K562 (cell line): ENCODE data around the gene ZSCAN12. TPM values are rescaled to one million over a fixed set of nuclear protein-coding genes. Genes with fewer than 3 reads are reported as not detected.

ENCODE experiments used
- CBFA2T3 ChIP-seq: fragments of 450-650 bp; IDR thresholded peaks from 2 replicates; pipeline ENCODE4 v1.6.1; 2017
- EGR1 ChIP-seq: fragments of 450-650 bp; conservative IDR thresholded peaks from 2 replicates; pipeline ENCODE4 v1.6.1; 2017; ENCODE audit warnings: mild to moderate bottlenecking
- ESRRA ChIP-seq: fragments of 450-650 bp; IDR thresholded peaks from 2 replicates; pipeline ENCODE4 v1.6.1; 2014; ENCODE audit warnings: low read depth, mild to moderate bottlenecking, moderate library complexity, borderline replicate concordance
- ETV1 ChIP-seq: fragments of 450-650 bp; conservative IDR thresholded peaks from 2 replicates; pipeline ENCODE4 v1.6.1; 2016; ENCODE audit warnings: missing genetic modification characterization, control low read depth, low read depth, missing compliant biosample characterization
- FOXA1 ChIP-seq: fragments of 450-650 bp; IDR thresholded peaks from 2 replicates; pipeline ENCODE4 v1.6.1; 2016; ENCODE audit warnings: mild to moderate bottlenecking, borderline replicate concordance
- JUND ChIP-seq, 2 experiments: IDR thresholded peaks; 2 replicates in 1 of 2; 3 replicates in 1 of 2; pipeline ENCODE4 v1.6.1; 2011; ENCODE audit warnings: borderline replicate concordance in 2 of 2, low read depth in 2 of 2, low read length in 2 of 2, improper control_type of control experiment in 1 of 2, missing biosample characterization in 1 of 2, missing genetic modification characterization in 1 of 2, missing genetic modification reagents in 1 of 2
- KDM1A ChIP-seq, 2 experiments: fragments of 450-650 bp; IDR thresholded peaks; 2 replicates each; pipeline ENCODE4 v1.6.1; 2016; ENCODE audit warnings: mild to moderate bottlenecking in 2 of 2
- LEF1 ChIP-seq: fragments of 450-650 bp; IDR thresholded peaks from 2 replicates; pipeline ENCODE4 v1.6.1; 2016; ENCODE audit warnings: mild to moderate bottlenecking
- MCM7 ChIP-seq, 2 experiments: fragments of 450-650 bp; IDR thresholded peaks; 2 replicates each; pipeline ENCODE4 v1.6.1; 2016 to 2018
- PHF8 ChIP-seq: fragments of 200-600 bp; sonication (generic); IDR thresholded peaks from 2 replicates; pipeline ENCODE4 v1.6.1; 2012; ENCODE audit warnings: mixed run types, mild to moderate bottlenecking, inconsistent platforms, low read length, moderate library complexity, borderline replicate concordance
- RCOR1 ChIP-seq, 2 experiments: IDR thresholded peaks; 2 replicates each; pipeline ENCODE4 v1.6.1; 2012; ENCODE audit warnings: low read depth in 2 of 2, low read length in 2 of 2, borderline replicate concordance in 1 of 2, improper control_type of control experiment in 1 of 2
- TEAD1 ChIP-seq, 2 experiments: fragments of 450-650 bp in 1 of 2; sonication (generic) in 1 of 2; formaldehyde crosslinking; IDR thresholded peaks; 2 replicates each; pipeline versions ENCODE4 v1.4.0 to v1.8.0; 2020 to 2022; ENCODE audit warnings: mild to moderate bottlenecking in 2 of 2, missing genetic modification reagents in 1 of 2
- TGIF2 ChIP-seq: sonication (generic); formaldehyde crosslinking; IDR thresholded peaks from 2 replicates; pipeline ENCODE4 v1.8.1; 2022; ENCODE audit warnings: mild to moderate bottlenecking, missing genetic modification reagents, moderate library complexity
- ZNF282 ChIP-seq: sonication (generic); formaldehyde crosslinking; IDR thresholded peaks from 2 replicates; pipeline ENCODE4 v1.8.1; 2023; ENCODE audit warnings: missing genetic modification reagents
- polyA plus RNA-seq, 8 experiments: library from polyadenylated mRNA; depleted of rRNA in 4 of 8; stranded (reverse) in 5 of 8; unstranded in 3 of 8; fragments of >200 nt; fragmentation: Nextera tagmentation in 2 of 8; fragmentation: Illumina TruSeq in 1 of 8; extraction: Ambion mirVana in 2 of 8; extraction: Trizol in 1 of 8; gene quantifications; 2 replicates each; pipeline versions ENCODE4 v1.2.1 to v1.2.3, GENCODE V29; 2011 to 2014; ENCODE audit warnings: inconsistent platforms in 1 of 8, missing spikeins in 1 of 8
- total RNA-seq, 7 experiments: library from RNA; depleted of rRNA in 6 of 7; stranded (reverse); fragments of >200 nt in 6 of 7; fragmentation: Illumina TruSeq in 2 of 7; extraction: Trizol in 2 of 7; gene quantifications; 2 replicates each; pipeline versions ENCODE4 v1.2.1 to v1.2.3, GENCODE V29; 2011 to 2021; ENCODE audit warnings: low replicate concordance in 1 of 7
- TF ChIP-seq, protein P1 (sequence below), 2 experiments: fragments of 450-650 bp; formaldehyde crosslinking in 1 of 2; IDR thresholded peaks; 2 replicates each; pipeline versions ENCODE4 v1.4.0 to v1.6.1; 2014 to 2020; ENCODE audit warnings: mild to moderate bottlenecking in 2 of 2, borderline replicate concordance in 1 of 2, low read depth in 1 of 2
- TF ChIP-seq, protein P2 (sequence below): fragments of 250-450 bp; sonication (Bioruptor Pico); IDR thresholded peaks from 2 replicates; pipeline ENCODE4 v1.8.0; 2022; ENCODE audit warnings: inconsistent platforms
- TF ChIP-seq, protein P3 (sequence below), 2 experiments: fragments of 450-650 bp; IDR thresholded peaks; 2 replicates each; pipeline ENCODE4 v1.6.1; 2016

Gene ZSCAN12
- total and polyA plus RNA-seq, 9 of the 15 experiments (the other 6 are each of a cell fraction or from before 2014, with no cell fraction given): 2.5 to 19.6 (median 12.5) TPM

DNA sequence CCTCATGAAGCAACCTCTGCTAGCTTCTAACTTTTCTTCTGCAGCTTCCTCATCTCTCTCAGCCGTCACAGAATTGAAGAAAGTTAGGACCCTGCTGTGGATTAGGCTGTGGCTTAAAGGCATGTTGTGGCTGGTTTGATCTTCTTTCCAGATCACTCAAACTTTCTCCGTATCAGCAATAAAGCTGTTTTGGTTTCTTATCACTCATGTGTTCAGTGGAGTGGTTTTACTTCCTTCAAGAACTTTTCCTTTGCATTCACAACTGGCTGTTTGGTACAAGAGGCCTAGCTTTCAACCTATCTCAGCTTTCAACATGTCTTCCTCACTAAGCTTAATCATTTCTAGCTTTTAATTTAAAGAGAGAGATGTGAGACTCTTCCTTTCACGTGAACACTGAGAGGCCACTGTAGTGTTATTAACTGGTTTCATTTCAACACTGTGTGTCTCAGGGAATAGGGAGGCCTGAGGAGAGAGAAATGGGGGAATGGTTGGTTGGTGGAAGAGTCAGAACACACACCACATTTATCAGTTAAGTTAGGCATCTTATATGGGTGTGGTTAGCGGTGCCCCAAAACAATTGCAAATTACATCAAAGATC, 26.5 kb upstream of the ZSCAN12 start (continued):
- TF ChIP-seq, protein P1, sequence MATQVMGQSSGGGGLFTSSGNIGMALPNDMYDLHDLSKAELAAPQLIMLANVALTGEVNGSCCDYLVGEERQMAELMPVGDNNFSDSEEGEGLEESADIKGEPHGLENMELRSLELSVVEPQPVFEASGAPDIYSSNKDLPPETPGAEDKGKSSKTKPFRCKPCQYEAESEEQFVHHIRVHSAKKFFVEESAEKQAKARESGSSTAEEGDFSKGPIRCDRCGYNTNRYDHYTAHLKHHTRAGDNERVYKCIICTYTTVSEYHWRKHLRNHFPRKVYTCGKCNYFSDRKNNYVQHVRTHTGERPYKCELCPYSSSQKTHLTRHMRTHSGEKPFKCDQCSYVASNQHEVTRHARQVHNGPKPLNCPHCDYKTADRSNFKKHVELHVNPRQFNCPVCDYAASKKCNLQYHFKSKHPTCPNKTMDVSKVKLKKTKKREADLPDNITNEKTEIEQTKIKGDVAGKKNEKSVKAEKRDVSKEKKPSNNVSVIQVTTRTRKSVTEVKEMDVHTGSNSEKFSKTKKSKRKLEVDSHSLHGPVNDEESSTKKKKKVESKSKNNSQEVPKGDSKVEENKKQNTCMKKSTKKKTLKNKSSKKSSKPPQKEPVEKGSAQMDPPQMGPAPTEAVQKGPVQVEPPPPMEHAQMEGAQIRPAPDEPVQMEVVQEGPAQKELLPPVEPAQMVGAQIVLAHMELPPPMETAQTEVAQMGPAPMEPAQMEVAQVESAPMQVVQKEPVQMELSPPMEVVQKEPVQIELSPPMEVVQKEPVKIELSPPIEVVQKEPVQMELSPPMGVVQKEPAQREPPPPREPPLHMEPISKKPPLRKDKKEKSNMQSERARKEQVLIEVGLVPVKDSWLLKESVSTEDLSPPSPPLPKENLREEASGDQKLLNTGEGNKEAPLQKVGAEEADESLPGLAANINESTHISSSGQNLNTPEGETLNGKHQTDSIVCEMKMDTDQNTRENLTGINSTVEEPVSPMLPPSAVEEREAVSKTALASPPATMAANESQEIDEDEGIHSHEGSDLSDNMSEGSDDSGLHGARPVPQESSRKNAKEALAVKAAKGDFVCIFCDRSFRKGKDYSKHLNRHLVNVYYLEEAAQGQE (IDR thresholded peaks at IDR 0.05; ENCODE audit: borderline replicate concordance): no peak
- TF ChIP-seq, protein P1 (CRISPR knock-in tag; IDR thresholded peaks at IDR 0.05; ENCODE audit: low read depth): no peak
- no peak for TF ChIP-seq PHF8
- TF ChIP-seq KDM1A (IDR thresholded peaks at IDR 0.05): 0 out of 4 replicates have a peak, but pooled peaks of 1 of the 2 experiments have one; percentile 23
- 0 out of 2 replicates have a peak, but pooled peaks have one; percentile 18 for TF ChIP-seq CBFA2T3
- peak; percentile 76; the same call in 1 of the 2 replicates for TF ChIP-seq ESRRA
- no peak for TF ChIP-seq MCM7 (IDR thresholded peaks at IDR 0.05)
- no peak for TF ChIP-seq EGR1
- no peak for TF ChIP-seq TGIF2 (CRISPR knock-in tag)
- TF ChIP-seq ZNF282: no peak
- TF ChIP-seq TEAD1 (CRISPR knock-in tag; IDR thresholded peaks at IDR 0.05): peak in 1 of 2 experiments; percentile 98; a peak in 2 of 4 replicates
- TF ChIP-seq, protein P2, sequence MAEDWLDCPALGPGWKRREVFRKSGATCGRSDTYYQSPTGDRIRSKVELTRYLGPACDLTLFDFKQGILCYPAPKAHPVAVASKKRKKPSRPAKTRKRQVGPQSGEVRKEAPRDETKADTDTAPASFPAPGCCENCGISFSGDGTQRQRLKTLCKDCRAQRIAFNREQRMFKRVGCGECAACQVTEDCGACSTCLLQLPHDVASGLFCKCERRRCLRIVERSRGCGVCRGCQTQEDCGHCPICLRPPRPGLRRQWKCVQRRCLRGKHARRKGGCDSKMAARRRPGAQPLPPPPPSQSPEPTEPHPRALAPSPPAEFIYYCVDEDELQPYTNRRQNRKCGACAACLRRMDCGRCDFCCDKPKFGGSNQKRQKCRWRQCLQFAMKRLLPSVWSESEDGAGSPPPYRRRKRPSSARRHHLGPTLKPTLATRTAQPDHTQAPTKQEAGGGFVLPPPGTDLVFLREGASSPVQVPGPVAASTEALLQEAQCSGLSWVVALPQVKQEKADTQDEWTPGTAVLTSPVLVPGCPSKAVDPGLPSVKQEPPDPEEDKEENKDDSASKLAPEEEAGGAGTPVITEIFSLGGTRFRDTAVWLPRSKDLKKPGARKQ (CRISPR knock-in tag): no peak
- no peak for TF ChIP-seq ETV1
- TF ChIP-seq, protein P3, sequence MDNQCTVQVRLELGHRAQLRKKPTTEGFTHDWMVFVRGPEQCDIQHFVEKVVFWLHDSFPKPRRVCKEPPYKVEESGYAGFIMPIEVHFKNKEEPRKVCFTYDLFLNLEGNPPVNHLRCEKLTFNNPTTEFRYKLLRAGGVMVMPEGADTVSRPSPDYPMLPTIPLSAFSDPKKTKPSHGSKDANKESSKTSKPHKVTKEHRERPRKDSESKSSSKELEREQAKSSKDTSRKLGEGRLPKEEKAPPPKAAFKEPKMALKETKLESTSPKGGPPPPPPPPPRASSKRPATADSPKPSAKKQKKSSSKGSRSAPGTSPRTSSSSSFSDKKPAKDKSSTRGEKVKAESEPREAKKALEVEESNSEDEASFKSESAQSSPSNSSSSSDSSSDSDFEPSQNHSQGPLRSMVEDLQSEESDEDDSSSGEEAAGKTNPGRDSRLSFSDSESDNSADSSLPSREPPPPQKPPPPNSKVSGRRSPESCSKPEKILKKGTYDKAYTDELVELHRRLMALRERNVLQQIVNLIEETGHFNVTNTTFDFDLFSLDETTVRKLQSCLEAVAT (IDR thresholded peaks at IDR 0.05): no peak
- TF ChIP-seq JUND (IDR thresholded peaks at IDR 0.05; ENCODE audit: borderline replicate concordance, low read depth, low read length): no peak
- no peak for TF ChIP-seq JUND (tag; IDR thresholded peaks at IDR 0.05; ENCODE audit: borderline replicate concordance, low read depth, low read length)
- TF ChIP-seq FOXA1: no peak
- TF ChIP-seq RCOR1 (IDR thresholded peaks at IDR 0.05; ENCODE audit: borderline replicate concordance in 1 of 2, low read depth in 2 of 2, low read length in 2 of 2): peak in 1 of 2 experiments; percentile 69; a peak in 2 of 4 replicates
- peak; percentile 71; the same call in 1 of the 2 replicates for TF ChIP-seq LEF1
